ENCODE results near the gene DPEP3.

DNA sequence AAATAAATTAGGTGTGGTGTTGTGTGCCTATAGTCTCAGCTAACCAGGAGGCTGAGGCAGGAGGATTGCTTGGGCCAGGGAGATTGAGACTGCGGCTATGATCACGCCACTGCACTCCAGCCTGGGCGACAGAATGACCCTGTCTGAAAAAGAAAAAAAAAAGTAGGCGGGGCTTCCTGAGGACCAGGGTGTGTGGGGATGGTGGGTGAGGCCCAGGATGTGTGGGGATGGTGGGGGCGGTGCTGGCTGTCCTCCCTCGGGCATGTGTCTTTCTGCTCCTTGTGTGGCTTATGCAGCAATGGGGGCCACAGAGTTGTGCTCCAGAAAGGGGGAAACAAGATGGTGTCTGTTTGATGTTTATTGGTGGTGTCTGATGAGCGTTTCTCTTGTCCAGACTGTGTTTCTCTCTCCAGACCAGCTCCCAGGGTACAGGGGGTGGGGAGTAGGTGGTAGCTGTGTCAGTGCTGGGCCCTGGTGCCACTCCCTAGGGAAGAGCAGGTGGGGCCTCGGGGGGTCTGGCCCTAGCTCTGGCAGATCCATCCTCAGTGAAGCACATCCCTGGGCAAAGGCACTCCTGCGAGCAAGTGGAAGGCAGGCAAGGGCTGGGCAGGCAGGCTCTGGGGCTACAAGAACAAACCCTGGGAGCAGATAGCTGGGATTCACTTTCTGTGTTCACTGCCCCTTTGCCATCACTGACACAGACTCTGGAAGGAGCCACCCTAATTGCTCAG lies 38.7 kb downstream of the DPEP3 start:
- TF ChIP-seq EZH2phosphoT487 (IDR thresholded peaks at IDR 0.05; ENCODE audit: insufficient read depth, low read depth) (no peak), EZH2 (IDR thresholded peaks at IDR 0.05; ENCODE audit: insufficient read depth, poor library complexity, severe bottlenecking) (no peak)

Data from GM23248 (cell line).